Neutrophil (primary cell): ENCODE measurements around the gene UBA5.

Source experiments
- H3K27ac ChIP-seq: fragments of 200-600 bp; sonication (generic); 2 replicates; pipeline ENCODE4 v1.5.1; 2016; ENCODE audit warnings: mild to moderate bottlenecking, moderate library complexity
- H3K27me3 ChIP-seq: fragments of 200-600 bp; sonication (generic); 2 replicates; pipeline ENCODE4 v1.6.0; 2016; ENCODE audit warnings: mild to moderate bottlenecking
- H3K36me3 ChIP-seq: fragments of 200-600 bp; sonication (generic); 2 replicates; pipeline ENCODE4 v1.5.1; 2017
- H3K4me1 ChIP-seq, 2 experiments: fragments of 200-600 bp in 1 of 2; sonication (generic) in 1 of 2; 1 replicate in 1 of 2; 2 replicates in 1 of 2; pipeline versions ENCODE4 v1.5.1 to v1.6.1; 2013 to 2016; ENCODE audit warnings: low read depth in 1 of 2, low read length in 1 of 2, mild to moderate bottlenecking in 1 of 2, moderate library complexity in 1 of 2; ENCODE audit not compliant: control insufficient read depth in 1 of 2, insufficient read depth in 1 of 2
- H3K4me3 ChIP-seq, 2 experiments: fragments of 200-600 bp in 1 of 2; sonication (generic) in 1 of 2; 1 replicate in 1 of 2; 2 replicates in 1 of 2; pipeline ENCODE4 v1.5.1; 2013 to 2016; ENCODE audit warnings: low read depth in 1 of 2, low read length in 1 of 2, mild to moderate bottlenecking in 1 of 2, moderate library complexity in 1 of 2
- H3K9me3 ChIP-seq: fragments of 200-600 bp; sonication (generic); 2 replicates; pipeline ENCODE4 v1.5.1; 2016
- TF ChIP-seq, protein P1 (sequence below): fragments of 200-600 bp; sonication (generic); IDR thresholded peaks from 2 replicates; pipeline ENCODE4 v1.5.1; 2016; ENCODE audit warnings: antibody characterized with exemption

UBA5 gene

DNA sequence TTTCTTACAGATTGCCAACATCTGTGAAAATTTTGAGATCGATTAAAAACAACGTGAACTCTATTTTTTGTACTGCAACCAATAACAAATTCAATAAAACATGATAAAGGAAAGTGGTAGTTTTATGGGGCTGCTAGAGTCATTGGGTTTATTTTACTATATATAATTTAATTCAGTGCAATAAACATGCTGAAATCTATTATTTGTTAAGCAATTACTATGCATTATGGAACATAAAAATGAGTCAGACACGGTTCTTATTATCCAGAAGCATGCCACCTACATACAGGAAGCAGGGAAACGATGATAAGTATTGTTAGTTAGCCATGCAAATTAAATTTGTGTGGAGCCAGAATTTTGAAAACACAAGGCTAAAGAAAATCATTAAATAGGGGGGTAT, 34.9 kb downstream of the UBA5 start:
- Histone ChIP-seq H3K4me3 (no peak overlapping the region), H3K27me3 (no peaks in the 10 kb centered on the region), H3K36me3 (peaks cover 93% of the 10 kb centered on the region), H3K4me1 (no peaks in the 10 kb centered on the region), H3K9me3 (no peaks in the 10 kb centered on the region), H3K27ac (no peak overlapping the region)
- TF ChIP-seq, protein P1, sequence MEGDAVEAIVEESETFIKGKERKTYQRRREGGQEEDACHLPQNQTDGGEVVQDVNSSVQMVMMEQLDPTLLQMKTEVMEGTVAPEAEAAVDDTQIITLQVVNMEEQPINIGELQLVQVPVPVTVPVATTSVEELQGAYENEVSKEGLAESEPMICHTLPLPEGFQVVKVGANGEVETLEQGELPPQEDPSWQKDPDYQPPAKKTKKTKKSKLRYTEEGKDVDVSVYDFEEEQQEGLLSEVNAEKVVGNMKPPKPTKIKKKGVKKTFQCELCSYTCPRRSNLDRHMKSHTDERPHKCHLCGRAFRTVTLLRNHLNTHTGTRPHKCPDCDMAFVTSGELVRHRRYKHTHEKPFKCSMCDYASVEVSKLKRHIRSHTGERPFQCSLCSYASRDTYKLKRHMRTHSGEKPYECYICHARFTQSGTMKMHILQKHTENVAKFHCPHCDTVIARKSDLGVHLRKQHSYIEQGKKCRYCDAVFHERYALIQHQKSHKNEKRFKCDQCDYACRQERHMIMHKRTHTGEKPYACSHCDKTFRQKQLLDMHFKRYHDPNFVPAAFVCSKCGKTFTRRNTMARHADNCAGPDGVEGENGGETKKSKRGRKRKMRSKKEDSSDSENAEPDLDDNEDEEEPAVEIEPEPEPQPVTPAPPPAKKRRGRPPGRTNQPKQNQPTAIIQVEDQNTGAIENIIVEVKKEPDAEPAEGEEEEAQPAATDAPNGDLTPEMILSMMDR, result no peak

- H3K36me3 ChIP-seq, result peaks cover 93% of the 10 kb centered on the region
- no peak overlapping the region for H3K27ac ChIP-seq
- H3K9me3 ChIP-seq, result no peaks in the 10 kb centered on the region
- H3K4me1 ChIP-seq, result no peaks in the 10 kb centered on the region
- TF ChIP-seq, protein P1, result no peak
- no peak overlapping the region for H3K4me3 ChIP-seq
- H3K27me3 ChIP-seq, result no peaks in the 10 kb centered on the region
Measured at GRCh38 chr3:132695422-132695821, 35.3 kb downstream of the UBA5 start.

DNA sequence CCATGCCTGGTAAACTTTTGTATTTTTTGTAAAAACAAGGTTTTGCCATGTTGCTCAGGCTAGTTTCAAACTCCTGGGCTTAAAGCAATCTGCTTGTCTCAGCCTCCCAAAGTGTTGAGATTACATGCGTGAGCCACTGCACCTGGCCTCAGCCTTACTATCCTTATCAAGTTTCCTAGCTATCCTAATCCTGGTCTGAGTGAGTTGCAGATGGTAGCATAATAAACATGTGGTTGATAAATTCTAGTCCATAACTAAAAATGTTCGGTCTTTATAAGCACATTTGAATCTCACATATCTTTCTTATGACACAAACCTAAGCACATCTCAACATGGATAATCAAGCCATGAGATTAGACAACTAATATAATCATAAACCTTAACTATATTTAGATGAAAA, 43.6 kb downstream of the UBA5 start:
- no peak overlapping the region for H3K4me3 ChIP-seq
- H3K9me3 ChIP-seq, result no peaks in the 10 kb centered on the region
- no peaks in the 10 kb centered on the region for H3K27me3 ChIP-seq
- TF ChIP-seq, protein P1, result no peak
- H3K4me1 ChIP-seq, result no peaks in the 10 kb centered on the region
- peaks cover 90% of the 10 kb centered on the region for H3K36me3 ChIP-seq
- H3K27ac ChIP-seq, result no peak overlapping the region

DNA sequence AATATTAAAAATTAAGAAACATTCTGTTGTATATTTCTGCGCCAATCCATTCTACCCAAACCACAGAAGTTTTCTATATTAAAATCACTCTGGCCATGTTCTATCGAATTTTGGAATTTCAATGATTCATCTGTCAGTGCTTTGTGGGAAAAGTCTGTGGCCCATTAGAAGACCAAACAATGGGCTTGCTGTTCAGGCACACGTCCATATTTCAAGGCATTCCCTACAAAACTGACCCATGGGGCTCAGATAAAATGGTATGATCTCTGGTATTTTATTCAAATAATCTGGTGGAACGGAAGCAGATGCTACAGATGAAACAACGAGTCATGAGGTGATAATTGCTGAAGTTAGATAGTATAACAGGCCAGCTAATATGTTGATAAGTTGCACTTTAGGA, 49.6 kb downstream of the UBA5 start:
- TF ChIP-seq, protein P1, result no peak
- H3K27me3 ChIP-seq, result no peaks in the 10 kb centered on the region
- no peaks in the 10 kb centered on the region for H3K4me1 ChIP-seq
- no peak overlapping the region for H3K27ac ChIP-seq
- no peaks in the 10 kb centered on the region for H3K9me3 ChIP-seq
- H3K4me3 ChIP-seq, result no peak overlapping the region
- H3K36me3 ChIP-seq, result peaks cover 70% of the 10 kb centered on the region

- Histone ChIP-seq H3K9me3 (no peaks in the 10 kb centered on the region), H3K4me1 (no peaks in the 10 kb centered on the region), H3K27me3 (no peaks in the 10 kb centered on the region), H3K4me3 (no peak overlapping the region), H3K36me3 (peaks cover 69% of the 10 kb centered on the region), H3K27ac (no peak overlapping the region)
- TF ChIP-seq, protein P1, result no peak
Measured at GRCh38 chr3:132710311-132710710, 50.2 kb downstream of the UBA5 start.
